Measurements from ENCODE around the gene ABCC10.

GRCh38 chr6:43477235-43478007, 50.1 kb downstream of the ABCC10 start, which contains the start of gene TJAP1:
- TF ChIP-seq EP300 (IDR thresholded peaks at IDR 0.05) (no peak), CTCF (IDR thresholded peaks at IDR 0.05) (no peak)
